IMR-90 (cell line): ENCODE data around the gene BBS7. TPM values are rescaled to one million over a fixed set of nuclear protein-coding genes. Genes with fewer than 3 reads are reported as not detected.

Experiments used
- polyA plus RNA-seq, 3 experiments: library from polyadenylated mRNA; depleted of rRNA; stranded (reverse); fragments of >200 nt; gene quantifications; 2 replicates each; pipeline ENCODE4 v1.2.3, GENCODE V29; 2012; ENCODE audit warnings: low replicate concordance in 1 of 3
- total RNA-seq: library from RNA; depleted of rRNA; stranded (reverse); fragments of >200 nt; gene quantifications from 2 replicates; pipeline ENCODE4 v1.2.3, GENCODE V29; 2012; rRNA removed

BBS7 gene
- total and polyA plus RNA-seq, 2 of the 4 experiments (the other 2 are of a cell fraction) = 23.0 to 32.3 TPM

Other genes starting within 250 kb of the BBS7 start
- gene ANXA5, start 173.5 kb downstream of the BBS7 start, total RNA-seq = 780 and 1,163 TPM in 2 replicates
- 1,191 and 1,448 TPM in 2 replicates for gene ANXA5, start 173.5 kb downstream of the BBS7 start, polyA plus RNA-seq (2012; rRNA removed)
- gene SMIM43, start 105.3 kb downstream of the BBS7 start, total RNA-seq = 1.4 TPM in 2 replicates
- 2.0 and 2.8 TPM in 2 replicates for gene SMIM43, start 105.3 kb downstream of the BBS7 start, polyA plus RNA-seq (2012; rRNA removed)
- 47.5 and 85.8 TPM in 2 replicates for gene EXOSC9, start 69.2 kb downstream of the BBS7 start, total RNA-seq
- 27.3 and 34.7 TPM in 2 replicates for gene EXOSC9, start 69.2 kb downstream of the BBS7 start, polyA plus RNA-seq (2012; rRNA removed)
- gene CCNA2, start 46.6 kb downstream of the BBS7 start, total RNA-seq = 54.3 and 59.7 TPM in 2 replicates
- 21.3 and 22.8 TPM in 2 replicates for gene CCNA2, start 46.6 kb downstream of the BBS7 start, polyA plus RNA-seq (2012; rRNA removed)
- 2.5 and 2.7 TPM in 2 replicates for gene TRPC3, start 81.6 kb upstream of the BBS7 start, total RNA-seq
- 1.1 and 1.2 TPM in 2 replicates for gene TRPC3, start 81.6 kb upstream of the BBS7 start, polyA plus RNA-seq (2012; rRNA removed)